Endothelial cell of hepatic sinusoid (primary cell): ENCODE results near the gene NOS3.

ENCODE experiments used
- in situ Hi-C: cut with HindIII; loops from 2 replicates; pipeline ENCODE4 v1.10.0; 2017; ENCODE audit warnings: low sequenced_read_pairs

NOS3 gene

DNA sequence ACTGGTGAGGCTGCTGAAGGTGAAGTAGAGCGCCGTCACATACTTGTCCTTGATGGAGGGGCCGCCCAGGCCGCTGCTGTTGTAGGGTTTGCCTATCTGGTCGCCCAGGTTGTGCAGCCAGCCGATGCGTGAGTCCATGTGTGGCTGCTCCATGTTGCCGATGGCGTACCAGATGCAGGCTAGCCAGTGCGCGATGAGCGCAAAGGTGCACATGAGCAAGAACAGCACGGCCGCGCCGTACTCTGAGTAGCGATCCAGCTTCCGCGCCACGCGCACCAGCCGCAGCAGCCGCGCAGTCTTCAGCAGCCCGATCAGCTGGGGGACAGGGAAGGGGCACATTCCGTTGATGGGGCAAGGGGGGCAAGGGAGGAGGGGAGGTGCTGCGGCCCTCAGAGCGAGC is 39.3 kb upstream of the NOS3 start:
- in situ Hi-C loops, result loop anchor here (10.0 kb wide), 1 partner anchor 63 kb away; no protein-coding TSS in a partner anchor

DNA sequence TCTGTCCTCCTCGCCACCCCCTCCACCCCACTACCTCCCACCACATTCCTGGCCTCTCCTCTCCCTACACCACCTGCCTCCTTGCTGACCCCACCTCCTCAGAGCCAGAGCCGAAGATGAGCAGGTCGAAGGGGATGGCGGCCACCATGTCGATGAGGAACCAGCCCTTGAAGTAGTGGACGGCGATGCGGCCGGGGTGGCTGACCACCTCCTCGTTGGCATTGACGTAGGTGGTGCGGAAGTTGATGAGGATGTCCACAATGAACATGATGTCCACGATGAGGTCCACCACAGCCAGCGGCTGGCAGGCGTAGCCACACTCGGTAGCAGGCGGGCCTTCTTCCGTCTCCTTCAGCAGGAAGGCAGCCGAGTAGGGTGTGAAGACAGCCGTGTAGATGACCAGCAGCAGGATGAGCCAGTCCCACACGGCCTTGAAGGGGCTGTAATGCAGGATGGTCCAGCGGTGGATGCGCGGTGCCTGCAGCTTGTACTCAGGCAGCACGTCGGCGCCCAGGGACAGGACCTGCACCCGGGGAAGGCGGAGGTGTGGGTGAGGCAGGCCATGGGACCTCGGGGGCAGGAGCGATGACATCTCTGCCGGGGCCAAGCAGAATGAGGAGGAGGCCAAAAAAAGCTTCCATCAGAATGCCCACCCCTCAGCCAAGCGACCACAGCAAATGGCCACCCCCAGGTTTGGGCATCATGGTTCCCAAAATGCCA is 38.3 kb upstream of the NOS3 start:
- in situ Hi-C loops, result loop anchor here (10.0 kb wide), 1 partner anchor 62 kb away; no protein-coding TSS in a partner anchor

DNA sequence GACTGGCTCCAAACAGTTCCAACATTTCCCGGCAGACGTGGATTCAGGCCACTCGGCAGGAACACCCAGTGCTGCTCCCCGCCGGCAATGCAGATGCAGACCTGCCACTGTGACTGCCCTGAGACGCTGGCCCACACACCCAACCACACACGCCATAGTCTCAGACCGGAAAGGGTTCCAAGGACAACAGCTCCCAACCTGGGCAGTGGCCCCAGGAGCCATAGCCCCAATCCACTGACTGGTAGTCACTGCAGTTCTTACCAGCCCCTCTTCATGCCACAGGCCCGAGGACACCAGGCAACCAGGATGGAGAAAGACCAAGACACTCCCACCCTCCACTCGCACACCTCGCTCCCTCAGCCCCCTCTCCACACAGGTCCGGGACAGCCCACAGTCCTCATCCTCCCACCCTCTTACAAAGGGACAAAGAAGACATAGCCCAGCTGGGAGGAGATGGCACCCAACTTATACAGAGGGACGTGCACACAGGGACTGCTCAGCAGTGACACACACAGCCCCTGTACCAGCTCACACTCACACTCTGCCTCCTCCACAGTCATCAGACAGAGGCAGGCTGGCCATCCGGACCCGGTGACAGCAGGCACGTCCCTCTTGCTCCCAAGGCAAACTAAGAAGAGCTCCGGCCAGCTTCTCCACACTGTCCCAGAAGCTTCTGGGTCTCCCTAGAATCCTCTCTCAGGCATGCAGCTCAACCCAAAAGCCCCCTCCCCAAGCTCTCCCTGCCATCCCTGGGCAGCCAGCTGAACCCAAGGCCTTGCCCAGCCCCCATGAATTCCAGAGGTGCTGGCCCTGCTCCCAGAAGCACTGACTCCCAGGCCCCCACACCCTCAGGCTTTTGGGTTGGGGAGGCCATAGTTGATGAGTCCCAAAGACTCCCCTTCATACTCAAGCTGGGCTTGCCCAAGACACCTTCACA is 37.5 kb upstream of the NOS3 start:
- in situ Hi-C loops, result loop anchor here (10.0 kb wide), 1 partner anchor 61 kb away; no protein-coding TSS in a partner anchor

DNA sequence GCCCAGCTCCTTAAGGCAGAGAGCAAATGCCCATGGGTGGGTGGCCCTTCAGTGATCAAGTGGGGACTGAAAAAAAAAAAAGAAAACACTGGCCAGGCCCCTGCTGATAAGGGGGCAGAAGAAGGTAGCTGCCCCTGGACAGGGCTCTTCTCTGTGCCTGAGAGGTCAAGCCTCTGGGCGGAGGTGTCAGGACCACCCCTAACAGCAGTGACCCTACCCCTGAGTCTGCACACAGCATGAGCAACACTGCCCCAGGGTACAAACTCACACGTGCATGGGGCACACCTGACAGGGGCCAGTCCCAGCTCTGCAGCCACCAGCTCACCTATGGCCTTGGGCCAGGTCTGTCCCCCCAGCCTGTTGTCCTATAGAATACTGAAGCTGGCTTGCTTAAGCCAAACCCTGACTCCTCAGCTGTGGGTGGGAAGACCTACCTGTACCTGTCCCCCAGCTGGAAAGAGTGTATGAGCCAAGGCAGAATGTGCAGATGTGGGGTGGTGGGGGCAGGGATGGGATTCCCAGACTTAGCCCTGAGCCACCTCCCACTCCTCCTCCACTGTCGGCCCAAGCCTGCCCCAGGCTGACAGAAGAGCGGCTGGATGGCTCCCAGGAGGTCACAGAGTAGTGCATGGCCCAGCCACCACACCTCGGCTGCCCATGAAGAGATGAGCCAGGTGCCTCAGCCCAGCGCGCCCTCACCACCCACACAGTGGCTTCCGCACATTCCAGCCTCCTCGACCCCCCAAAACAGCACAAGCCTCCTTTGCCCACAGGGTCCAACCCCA is 36.4 kb upstream of the NOS3 start:
- in situ Hi-C loops, result loop anchor here (10.0 kb wide), 1 partner anchor 60 kb away; no protein-coding TSS in a partner anchor

DNA sequence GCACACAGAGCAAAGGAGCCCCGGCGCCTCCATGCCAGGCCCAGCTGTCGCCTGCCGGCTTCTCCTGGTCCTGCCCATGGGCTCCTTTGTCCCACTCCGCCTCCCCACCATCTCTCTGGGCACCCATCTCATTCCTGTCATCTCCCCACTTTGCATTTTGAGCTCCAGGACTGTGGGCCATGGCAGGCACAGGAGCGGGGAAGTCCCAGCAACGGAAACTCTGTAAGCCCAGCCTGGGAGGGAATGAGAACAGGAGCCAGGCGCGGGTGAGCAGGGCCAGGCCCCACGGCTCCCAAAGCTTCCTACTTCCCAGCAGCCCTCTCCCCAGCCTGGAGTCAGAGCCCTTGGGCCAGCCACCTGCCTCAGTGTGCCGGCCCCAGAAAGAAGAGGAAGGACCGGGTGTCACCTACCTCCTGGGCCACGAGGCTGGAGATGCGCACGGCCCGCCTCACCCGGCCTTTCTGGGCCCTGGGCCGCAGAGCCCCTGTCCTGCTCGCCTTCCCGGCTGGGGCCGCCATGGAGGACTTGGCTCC is 35.8 kb upstream of the NOS3 start:
- in situ Hi-C loops, result loop anchor here (10.0 kb wide), 1 partner anchor 60 kb away; no protein-coding TSS in a partner anchor

DNA sequence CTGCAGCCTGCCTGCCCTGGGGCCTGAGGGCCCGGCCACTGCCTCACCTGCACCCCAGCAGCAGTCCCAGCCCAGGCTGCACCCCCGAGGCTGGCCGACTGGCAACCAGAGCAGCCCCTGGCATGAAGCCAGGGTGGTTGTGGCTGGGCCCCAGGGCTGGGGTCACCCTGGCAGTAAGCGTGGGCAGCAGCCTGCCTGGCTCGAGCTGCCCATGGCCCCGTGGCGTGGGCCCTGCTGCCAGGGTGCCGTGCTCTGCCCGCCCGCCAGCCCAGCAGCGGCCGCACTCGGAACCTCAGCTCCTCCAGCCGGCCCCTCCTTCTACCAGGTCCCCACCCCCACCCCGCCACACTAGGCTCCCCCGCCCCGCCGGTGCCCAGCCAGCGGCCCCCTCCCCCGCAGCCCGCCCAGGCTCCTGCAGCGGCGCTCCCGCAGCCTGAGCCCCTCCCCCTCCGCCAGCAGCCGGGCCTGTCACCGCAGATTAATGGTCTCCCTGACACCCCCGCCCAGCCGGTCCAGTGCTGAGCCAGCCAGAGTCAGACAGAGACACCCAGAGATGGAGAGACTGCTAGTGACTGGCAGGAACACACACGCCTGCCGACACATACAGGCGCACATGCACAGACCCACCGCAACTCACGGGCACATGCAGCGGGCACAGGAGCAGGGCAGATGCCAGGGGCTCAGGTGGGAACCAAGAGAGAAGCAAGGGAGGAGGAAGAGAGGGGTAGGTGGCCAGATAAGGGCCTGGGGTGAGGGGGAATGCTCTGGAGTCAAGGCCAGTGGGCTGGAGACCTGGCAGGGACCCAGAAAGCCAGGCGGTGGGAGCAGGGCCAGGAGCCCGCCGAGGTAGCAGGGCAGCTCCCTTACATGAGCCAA is 35.1 kb upstream of the NOS3 start:
- in situ Hi-C loops, result loop anchor here (10.0 kb wide), 1 partner anchor 59 kb away; no protein-coding TSS in a partner anchor

DNA sequence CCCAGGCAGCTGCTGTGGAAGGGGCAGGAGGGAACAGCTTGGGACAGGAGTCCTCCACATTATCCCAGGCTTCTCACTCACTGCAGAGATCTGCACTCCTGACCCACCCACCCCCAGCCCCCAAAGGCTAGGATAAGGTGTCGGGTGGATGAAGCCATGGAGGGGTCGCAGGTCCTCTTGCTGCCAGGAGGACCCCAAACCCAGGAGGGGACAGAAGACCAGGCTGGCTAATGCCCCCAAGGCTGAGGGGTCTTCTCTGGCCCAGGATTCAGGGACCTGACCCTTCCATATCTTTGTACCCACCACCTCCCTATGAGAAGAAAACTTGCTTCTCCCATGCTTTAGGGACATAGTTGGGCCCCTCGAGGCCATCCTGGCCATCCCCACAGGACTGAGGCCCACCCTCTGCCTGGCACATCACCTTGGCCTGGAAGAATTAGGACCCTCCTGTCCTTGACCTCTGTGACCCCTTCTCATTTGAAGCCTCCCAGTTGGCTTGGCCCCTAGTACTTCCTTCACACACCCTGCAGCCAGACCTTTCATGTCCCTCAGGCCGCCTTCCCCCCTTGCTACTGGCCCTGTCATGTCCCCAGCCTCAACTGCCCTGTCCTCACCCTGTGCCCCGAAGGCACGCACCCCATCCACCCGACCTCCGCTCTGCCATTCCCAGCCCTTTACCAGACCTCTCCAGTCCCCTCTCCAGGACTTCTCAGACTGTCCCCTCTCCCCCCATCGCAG is 34.3 kb upstream of the NOS3 start:
- in situ Hi-C loops, result loop anchor here (10.0 kb wide), 1 partner anchor 58 kb away; no protein-coding TSS in a partner anchor

DNA sequence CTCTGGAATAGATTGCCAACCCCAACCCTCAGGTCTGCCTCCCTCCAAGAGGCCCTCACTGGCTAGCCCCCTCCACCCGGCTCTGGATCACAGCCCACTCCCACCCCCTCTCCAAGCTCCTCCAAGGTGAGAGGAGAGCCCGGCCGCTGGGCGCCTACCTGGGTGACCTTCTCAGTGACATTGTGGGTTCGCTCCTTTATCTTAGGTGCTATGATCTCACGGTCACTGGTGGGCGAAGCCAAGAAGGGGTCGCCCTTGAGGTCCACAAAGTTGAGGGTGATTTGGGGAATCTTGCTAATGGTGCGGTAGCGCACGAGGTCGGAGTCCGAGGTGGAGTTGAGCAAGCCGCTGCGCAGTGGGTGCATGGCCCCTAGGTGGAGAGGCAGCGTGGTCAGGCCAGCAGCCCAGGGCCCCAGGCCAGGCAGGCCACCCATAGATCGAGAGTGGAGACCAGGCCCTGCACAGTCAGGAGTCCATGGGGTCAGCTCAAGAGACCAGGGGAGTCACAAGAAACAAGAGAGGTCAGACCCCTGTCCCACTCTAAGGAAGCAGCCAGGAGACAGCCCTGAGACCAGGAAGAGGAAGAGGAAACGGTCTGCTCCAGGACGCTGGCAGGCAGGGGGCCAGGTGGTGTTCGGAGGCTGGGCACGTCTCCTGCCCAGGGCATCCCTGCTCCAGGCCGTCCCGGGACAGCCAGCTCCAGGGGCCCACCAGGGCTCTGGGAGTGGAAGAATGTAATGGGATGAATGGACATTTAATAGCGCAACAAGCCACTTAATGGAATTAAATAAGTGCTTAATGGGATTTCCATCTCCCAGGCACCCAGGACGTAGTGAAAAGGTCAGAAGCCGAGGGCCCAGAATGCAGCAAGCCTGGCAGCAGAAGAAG is 33.4 kb upstream of the NOS3 start:
- in situ Hi-C loops, result loop anchor here (10.0 kb wide), 1 partner anchor 57 kb away; no protein-coding TSS in a partner anchor

DNA sequence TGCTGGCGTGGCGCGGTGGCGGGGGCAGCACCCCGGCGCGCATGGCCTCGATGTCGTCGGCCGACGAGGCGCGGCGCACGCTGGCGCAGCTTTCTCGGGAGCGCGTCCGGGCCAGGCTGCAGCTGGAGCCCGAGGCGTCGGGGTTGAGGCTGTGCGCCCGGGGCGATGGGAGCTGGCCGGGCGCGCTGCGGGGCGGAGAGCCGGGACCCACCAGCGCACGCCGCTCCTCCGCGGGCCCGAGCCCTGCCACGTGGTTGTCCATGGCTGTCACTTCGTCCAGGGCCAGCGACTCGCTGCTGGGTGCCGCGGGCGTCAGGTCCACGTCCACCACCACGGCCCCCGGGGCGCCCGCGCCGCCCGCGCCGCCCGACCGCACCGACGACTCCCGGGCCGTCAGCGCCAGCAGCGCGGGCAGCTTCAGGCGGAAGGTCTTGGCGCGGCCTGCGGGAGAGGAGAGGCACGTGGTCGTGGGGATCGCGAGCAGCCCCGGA is 32.7 kb upstream of the NOS3 start:
- in situ Hi-C loops, result loop anchor here (10.0 kb wide), 1 partner anchor 57 kb away; no protein-coding TSS in a partner anchor

DNA sequence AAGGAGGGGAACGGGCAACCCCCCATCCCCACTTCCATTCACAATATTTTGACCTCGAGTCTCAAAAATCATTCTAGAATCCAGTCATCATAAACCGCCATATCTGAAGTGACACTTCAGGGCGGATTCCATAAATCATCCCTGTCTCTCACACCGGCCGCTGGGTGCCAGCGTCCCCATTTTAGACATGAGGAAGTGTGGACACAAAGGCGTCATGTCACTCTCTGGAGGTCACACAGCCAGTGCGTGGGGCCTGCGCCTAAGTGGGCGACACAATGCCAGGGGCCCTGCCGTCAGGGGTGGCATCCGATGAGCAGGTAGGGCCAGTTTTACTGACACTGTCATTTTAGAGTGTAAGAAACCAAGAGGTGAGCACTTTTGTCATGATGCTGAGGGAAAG is 32.2 kb upstream of the NOS3 start:
- in situ Hi-C loops, result loop anchor here (10.0 kb wide), 1 partner anchor 56 kb away; no protein-coding TSS in a partner anchor

DNA sequence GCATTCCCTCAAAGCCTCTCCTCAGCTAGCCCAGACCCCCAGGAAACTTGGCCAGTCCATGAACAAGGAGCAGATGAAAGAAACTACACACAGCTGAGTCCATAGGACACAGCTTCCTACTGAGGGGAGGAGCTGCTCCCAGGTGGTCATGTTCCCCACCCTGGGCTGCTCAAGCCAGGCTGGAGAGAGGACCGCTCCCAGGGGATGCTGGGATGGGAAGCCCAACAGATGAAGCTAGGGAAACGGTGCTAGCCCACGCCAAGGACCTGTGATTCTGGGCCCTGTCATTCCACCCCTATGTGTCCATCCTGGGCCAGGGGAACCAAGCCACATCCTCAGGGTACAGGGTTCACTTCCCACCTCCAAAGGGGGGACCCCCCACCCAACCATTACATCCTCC is 31.7 kb upstream of the NOS3 start:
- in situ Hi-C loops, result loop anchor here (10.0 kb wide), 1 partner anchor 56 kb away; no protein-coding TSS in a partner anchor

DNA sequence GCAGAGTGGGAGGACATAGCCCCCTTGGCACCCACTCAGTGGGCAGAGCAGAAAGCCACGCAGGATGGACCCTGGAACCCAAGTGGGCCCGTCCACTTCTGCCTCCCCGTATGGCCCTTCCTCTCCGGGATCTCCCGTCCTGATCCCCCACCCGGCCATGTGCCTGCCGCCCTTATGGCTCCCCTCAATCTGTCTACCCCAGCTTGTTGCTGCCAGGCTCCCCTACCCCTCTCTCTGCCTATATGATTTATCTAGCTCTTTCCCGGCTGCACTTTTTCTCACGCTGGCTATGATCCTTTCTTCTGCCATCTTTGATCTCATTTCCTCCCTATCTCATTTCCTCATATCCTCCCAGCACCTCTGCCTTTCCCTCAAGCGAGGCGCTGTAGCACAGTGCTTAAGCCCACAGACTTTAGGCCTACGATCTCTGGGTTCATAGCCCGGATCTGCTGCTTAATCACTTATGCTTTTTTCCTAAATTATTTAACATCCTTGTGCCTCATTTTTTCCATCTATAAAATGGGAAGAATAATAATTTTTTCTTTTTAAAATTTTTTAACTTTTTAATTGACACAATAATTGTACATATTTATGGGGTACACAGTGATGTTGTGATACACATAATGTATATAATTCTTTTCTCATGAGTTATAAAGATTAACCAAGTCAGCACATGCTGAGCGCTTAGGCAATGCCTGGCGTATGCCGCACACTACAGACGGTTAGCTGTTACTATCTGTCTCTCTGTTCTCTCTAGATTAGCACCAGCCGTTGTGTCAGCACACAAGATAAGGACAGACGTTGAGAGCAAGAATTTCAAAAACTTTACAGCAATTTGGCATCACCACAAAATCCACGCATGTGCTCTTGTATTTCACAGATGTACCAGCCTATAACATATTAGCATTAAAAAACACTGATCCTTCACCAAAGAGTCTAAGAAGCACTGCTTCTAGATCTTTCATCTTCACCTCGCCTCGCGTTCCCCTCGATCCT is 30.8 kb upstream of the NOS3 start:
- in situ Hi-C loops, result loop anchor here (10.0 kb wide), 1 partner anchor 55 kb away; no protein-coding TSS in a partner anchor

DNA sequence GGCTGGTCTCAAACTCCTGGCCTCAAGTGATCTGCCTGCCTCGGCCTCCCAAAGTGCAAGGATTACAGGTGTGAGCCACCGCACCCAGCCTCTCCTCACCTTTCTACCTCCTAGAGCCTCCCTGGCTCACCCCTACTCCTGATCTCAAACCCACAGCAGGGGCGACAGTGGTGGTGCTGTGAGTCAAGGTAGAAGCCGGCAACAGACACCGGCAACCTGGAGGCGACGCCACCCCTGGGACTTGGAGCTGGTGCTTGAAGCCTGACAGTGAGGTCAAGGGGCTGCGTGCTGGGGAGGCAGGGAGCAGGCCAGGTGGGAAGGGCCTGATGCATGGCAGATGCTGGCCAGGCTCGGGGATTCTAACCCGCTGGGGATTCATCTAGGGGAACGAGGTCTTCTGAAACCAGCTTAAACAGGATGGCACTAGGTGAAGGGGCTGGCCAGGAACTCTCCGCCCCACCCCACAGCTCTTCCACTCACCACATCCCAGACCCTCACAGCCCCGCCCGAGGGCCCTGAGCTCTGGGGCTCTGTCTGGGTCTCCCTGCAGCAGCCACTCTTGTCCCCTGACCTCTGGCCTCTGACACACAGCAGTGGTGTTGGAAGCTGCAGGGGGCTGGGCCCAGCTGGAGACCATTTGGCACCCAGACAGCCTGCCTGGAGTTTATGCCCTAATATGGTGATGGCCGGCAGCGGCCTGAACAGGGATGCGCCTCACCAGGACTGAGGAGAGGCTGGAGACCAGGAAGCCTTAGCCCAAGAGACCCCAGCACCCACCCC is 29.1 kb upstream of the NOS3 start:
- in situ Hi-C loops, result no loop called here

DNA sequence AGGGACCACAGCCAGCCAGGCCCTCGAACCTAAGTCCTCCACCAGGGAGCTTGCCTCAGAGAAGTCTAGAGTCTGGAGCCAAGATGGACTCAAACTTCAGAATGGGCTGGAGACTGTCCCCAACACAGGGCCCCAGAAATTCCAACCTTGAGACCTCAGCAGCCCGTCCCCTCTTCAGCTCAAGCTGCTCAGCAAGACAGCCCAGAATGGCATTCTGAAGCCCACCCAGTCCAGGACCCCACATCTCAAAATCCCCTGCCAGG is 28.6 kb upstream of the NOS3 start:
- in situ Hi-C loops, result no loop called here

DNA sequence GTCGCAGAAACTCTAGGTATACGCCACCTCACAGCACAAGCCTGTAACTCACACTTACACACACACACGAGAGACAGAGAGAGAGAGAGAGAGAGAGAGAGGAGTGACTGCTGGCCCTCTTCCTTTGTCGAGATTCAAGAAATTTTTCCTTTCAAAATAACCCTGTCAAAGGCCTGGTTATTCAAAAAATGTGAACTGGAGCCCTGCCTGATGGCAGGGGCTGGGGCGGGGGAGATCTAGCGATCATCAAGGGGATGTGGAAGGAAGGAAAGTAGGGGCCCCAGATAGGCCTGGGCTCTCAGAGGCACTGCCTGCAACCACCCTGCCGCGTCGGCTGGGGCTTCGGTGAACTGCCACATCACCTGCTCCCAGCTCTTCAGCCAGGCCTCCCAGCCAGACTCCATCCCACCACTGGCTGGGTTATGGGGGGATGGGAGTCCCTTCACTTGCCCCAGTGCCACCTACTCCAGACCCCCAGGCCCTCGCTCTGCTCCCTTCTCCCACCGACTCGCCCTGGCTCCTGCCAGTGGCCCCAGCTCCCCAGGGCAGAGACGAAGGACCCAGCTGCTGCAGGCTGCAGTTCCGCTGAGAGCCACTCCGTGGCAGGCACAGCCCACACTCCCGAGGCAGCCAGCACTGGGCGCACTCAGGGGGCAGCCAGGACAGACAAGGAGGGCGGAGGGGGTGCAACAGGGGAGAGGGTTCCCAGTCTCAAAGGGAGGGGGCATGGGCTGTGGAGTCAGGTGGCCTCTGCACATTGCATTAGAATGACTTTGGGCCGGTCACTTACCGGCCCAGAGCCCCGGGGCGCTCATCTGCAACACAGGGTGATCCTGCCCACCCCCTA is 28.0 kb upstream of the NOS3 start:
- in situ Hi-C loops, result no loop called here
